HepG2 (cell line): ENCODE data around the gene AMZ2. TPM values are rescaled to one million over a fixed set of nuclear protein-coding genes. Genes with fewer than 3 reads are reported as not detected.

ENCODE experiments used
- BCL6 ChIP-seq: IDR thresholded peaks from 2 replicates; pipeline ENCODE4 v1.6.1; 2016; ENCODE audit warnings: missing genetic modification reagents, missing compliant biosample characterization
- CREB1 ChIP-seq, 2 experiments: fragments of 450-650 bp in 1 of 2; IDR thresholded peaks; 2 replicates each; pipeline ENCODE4 v1.6.1; 2016 to 2017; ENCODE audit warnings: control low read depth in 1 of 2, mild to moderate bottlenecking in 1 of 2, missing compliant biosample characterization in 1 of 2, missing genetic modification characterization in 1 of 2
- EHMT2 ChIP-seq: fragments of 200-600 bp; sonication (generic); IDR thresholded peaks from 2 replicates; pipeline ENCODE4 v1.7.0; 2017; ENCODE audit warnings: antibody characterized with exemption, low read depth, low read length, borderline replicate concordance
- HOXA7 ChIP-seq: sonication (generic); formaldehyde crosslinking; IDR thresholded peaks from 2 replicates; pipeline ENCODE4 v1.8.1; 2022; ENCODE audit warnings: mild to moderate bottlenecking, missing genetic modification reagents, moderate library complexity
- REXO4 ChIP-seq: sonication (generic); formaldehyde crosslinking; IDR thresholded peaks from 2 replicates; pipeline ENCODE4 v1.8.0; 2022; ENCODE audit warnings: missing genetic modification reagents, mild to moderate bottlenecking, borderline replicate concordance
- YEATS4 ChIP-seq: sonication (generic); formaldehyde crosslinking; IDR thresholded peaks from 2 replicates; pipeline ENCODE4 v1.4.0; 2020; ENCODE audit warnings: missing genetic modification reagents, borderline replicate concordance
- ZFP90 ChIP-seq: sonication (generic); formaldehyde crosslinking; IDR thresholded peaks from 2 replicates; pipeline ENCODE4 v1.8.0; 2022; ENCODE audit warnings: missing genetic modification reagents, mild to moderate bottlenecking, inconsistent platforms, borderline replicate concordance
- ZNF446 ChIP-seq: sonication (generic); formaldehyde crosslinking; IDR thresholded peaks from 2 replicates; pipeline ENCODE4 v1.5.0; 2020; ENCODE audit warnings: mild to moderate bottlenecking, missing genetic modification reagents
- ZNF614 ChIP-seq: IDR thresholded peaks from 2 replicates; pipeline ENCODE4 v1.6.1; 2018; ENCODE audit warnings: missing biosample characterization, missing genetic modification reagents, inconsistent platforms, borderline replicate concordance
- polyA plus RNA-seq, 8 experiments: library from polyadenylated mRNA; depleted of rRNA in 3 of 8; stranded (reverse) in 7 of 8; unstranded in 1 of 8; fragments of >200 nt; fragmentation: Illumina TruSeq in 4 of 8; extraction: Trizol in 4 of 8; gene quantifications; 2 replicates each; pipeline versions ENCODE4 v1.2.1 to v1.2.3, GENCODE V29; 2011 to 2016; ENCODE audit warnings: low read depth in 4 of 8, missing spikeins in 1 of 8, mixed read lengths in 1 of 8; ENCODE audit not compliant: insufficient read depth in 1 of 8
- total RNA-seq, 5 experiments: library from RNA; depleted of rRNA; stranded (reverse); fragments of >200 nt; fragmentation: Illumina TruSeq; extraction: Trizol; gene quantifications; 2 replicates each; pipeline ENCODE4 v1.2.3, GENCODE V29; 2016; ENCODE audit warnings: low read depth in 1 of 5
- TF ChIP-seq, protein P1 (sequence below): sonication (generic); formaldehyde crosslinking; IDR thresholded peaks from 2 replicates; pipeline ENCODE4 v1.5.1; 2020; ENCODE audit warnings: missing genetic modification reagents, mild to moderate bottlenecking, borderline replicate concordance
- TF ChIP-seq, protein P2 (sequence below): sonication (generic); formaldehyde crosslinking; IDR thresholded peaks from 2 replicates; pipeline ENCODE4 v1.4.0; 2020; ENCODE audit warnings: missing genetic modification reagents, borderline replicate concordance
- TF ChIP-seq, protein P3 (sequence below): sonication (generic); IDR thresholded peaks from 2 replicates; pipeline ENCODE4 v1.6.1; 2016; ENCODE audit warnings: low read depth, borderline replicate concordance
- TF ChIP-seq, protein P4 (sequence below), 2 experiments: sonication (generic) in 1 of 2; formaldehyde crosslinking in 1 of 2; IDR thresholded peaks; 2 replicates each; pipeline versions ENCODE4 v1.4.0 to v1.6.1; 2016 to 2020; ENCODE audit warnings: borderline replicate concordance in 1 of 2, low read depth in 1 of 2, mild to moderate bottlenecking in 1 of 2, missing genetic modification reagents in 1 of 2
- TF ChIP-seq, protein P5 (sequence below): IDR thresholded peaks from 2 replicates; pipeline ENCODE4 v1.6.1; 2016; ENCODE audit warnings: missing genetic modification reagents, missing compliant biosample characterization
- TF ChIP-seq, protein P6 (sequence below): sonication (generic); formaldehyde crosslinking; IDR thresholded peaks from 2 replicates; pipeline ENCODE4 v1.4.0; 2020; ENCODE audit warnings: missing genetic modification reagents

The AMZ2 gene
- total and polyA plus RNA-seq, 2 of the 13 experiments (the other 11 are each of a cell fraction or from before 2014, with no cell fraction given) = 86.9 to 90.2 TPM

DNA sequence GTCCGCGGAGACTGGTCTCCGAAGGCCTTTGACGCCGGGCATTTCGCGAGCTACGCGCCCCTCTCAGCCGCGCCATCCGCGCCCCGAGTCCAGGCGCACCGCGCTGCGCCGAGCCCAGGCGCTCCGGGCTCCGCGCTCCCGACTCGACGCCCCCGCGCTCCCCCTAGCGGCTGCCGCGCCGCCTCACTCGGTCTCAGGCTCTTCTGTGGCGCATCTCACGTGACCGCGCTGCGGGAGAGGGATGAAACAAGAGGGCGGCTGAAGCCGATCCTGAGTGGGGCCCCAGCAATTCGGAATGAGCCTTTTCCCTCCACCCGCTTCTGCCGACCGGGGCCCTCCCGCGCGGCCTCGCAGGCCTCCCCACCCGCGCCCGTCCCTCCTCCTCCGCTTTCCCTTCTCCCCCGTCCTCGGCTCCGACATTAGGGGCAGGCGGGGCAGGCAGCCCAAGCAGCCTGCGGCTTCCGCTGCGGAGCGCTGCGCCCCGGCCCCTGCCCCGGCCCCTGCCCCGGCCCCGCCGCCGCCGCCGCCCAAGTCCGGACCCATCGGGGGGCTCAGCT is 42.5 kb upstream of the AMZ2 start (continued):
- TF ChIP-seq, protein P1, sequence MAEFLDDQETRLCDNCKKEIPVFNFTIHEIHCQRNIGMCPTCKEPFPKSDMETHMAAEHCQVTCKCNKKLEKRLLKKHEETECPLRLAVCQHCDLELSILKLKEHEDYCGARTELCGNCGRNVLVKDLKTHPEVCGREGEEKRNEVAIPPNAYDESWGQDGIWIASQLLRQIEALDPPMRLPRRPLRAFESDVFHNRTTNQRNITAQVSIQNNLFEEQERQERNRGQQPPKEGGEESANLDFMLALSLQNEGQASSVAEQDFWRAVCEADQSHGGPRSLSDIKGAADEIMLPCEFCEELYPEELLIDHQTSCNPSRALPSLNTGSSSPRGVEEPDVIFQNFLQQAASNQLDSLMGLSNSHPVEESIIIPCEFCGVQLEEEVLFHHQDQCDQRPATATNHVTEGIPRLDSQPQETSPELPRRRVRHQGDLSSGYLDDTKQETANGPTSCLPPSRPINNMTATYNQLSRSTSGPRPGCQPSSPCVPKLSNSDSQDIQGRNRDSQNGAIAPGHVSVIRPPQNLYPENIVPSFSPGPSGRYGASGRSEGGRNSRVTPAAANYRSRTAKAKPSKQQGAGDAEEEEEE (CRISPR knock-in tag) = no peak
- TF ChIP-seq, protein P2, sequence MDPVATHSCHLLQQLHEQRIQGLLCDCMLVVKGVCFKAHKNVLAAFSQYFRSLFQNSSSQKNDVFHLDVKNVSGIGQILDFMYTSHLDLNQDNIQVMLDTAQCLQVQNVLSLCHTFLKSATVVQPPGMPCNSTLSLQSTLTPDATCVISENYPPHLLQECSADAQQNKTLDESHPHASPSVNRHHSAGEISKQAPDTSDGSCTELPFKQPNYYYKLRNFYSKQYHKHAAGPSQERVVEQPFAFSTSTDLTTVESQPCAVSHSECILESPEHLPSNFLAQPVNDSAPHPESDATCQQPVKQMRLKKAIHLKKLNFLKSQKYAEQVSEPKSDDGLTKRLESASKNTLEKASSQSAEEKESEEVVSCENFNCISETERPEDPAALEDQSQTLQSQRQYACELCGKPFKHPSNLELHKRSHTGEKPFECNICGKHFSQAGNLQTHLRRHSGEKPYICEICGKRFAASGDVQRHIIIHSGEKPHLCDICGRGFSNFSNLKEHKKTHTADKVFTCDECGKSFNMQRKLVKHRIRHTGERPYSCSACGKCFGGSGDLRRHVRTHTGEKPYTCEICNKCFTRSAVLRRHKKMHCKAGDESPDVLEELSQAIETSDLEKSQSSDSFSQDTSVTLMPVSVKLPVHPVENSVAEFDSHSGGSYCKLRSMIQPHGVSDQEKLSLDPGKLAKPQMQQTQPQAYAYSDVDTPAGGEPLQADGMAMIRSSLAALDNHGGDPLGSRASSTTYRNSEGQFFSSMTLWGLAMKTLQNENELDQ = peak; percentile 87; the same call in 1 of the 2 replicates
- TF ChIP-seq ZNF446 (CRISPR knock-in tag) = no peak
- TF ChIP-seq ZFP90 (CRISPR knock-in tag) = no peak; the same call in 1 of the 2 replicates
- TF ChIP-seq, protein P3, sequence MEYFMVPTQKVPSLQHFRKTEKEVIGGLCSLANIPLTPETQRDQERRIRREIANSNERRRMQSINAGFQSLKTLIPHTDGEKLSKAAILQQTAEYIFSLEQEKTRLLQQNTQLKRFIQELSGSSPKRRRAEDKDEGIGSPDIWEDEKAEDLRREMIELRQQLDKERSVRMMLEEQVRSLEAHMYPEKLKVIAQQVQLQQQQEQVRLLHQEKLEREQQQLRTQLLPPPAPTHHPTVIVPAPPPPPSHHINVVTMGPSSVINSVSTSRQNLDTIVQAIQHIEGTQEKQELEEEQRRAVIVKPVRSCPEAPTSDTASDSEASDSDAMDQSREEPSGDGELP = no peak
- TF ChIP-seq HOXA7 (CRISPR knock-in tag) = no peak
- TF ChIP-seq, protein P4, sequence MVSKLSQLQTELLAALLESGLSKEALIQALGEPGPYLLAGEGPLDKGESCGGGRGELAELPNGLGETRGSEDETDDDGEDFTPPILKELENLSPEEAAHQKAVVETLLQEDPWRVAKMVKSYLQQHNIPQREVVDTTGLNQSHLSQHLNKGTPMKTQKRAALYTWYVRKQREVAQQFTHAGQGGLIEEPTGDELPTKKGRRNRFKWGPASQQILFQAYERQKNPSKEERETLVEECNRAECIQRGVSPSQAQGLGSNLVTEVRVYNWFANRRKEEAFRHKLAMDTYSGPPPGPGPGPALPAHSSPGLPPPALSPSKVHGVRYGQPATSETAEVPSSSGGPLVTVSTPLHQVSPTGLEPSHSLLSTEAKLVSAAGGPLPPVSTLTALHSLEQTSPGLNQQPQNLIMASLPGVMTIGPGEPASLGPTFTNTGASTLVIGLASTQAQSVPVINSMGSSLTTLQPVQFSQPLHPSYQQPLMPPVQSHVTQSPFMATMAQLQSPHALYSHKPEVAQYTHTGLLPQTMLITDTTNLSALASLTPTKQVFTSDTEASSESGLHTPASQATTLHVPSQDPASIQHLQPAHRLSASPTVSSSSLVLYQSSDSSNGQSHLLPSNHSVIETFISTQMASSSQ (IDR thresholded peaks at IDR 0.05; ENCODE audit: low read depth) = no peak
- TF ChIP-seq, protein P4 (CRISPR knock-in tag; IDR thresholded peaks at IDR 0.05; ENCODE audit: borderline replicate concordance) = 0 out of 2 replicates have a peak, but pooled peaks have one; percentile 49
- TF ChIP-seq EHMT2 = no peak
- TF ChIP-seq BCL6 (CRISPR knock-in tag) = peak; percentile 64
- TF ChIP-seq, protein P5, sequence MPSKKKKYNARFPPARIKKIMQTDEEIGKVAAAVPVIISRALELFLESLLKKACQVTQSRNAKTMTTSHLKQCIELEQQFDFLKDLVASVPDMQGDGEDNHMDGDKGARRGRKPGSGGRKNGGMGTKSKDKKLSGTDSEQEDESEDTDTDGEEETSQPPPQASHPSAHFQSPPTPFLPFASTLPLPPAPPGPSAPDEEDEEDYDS (CRISPR knock-in tag) = peak; percentile 64; the same call in 1 of the 2 replicates
- TF ChIP-seq REXO4 (CRISPR knock-in tag) = 0 out of 2 replicates have a peak, but pooled peaks have one; percentile 59
- TF ChIP-seq CREB1 (IDR thresholded peaks at IDR 0.05) = no peak
- TF ChIP-seq CREB1 (CRISPR knock-in tag; IDR thresholded peaks at IDR 0.05) = no peak
- TF ChIP-seq ZNF614 (CRISPR knock-in tag) = peak; percentile 58; the same call in 1 of the 2 replicates
- peak; percentile 87 for TF ChIP-seq YEATS4 (CRISPR knock-in tag)
- TF ChIP-seq, protein P6, sequence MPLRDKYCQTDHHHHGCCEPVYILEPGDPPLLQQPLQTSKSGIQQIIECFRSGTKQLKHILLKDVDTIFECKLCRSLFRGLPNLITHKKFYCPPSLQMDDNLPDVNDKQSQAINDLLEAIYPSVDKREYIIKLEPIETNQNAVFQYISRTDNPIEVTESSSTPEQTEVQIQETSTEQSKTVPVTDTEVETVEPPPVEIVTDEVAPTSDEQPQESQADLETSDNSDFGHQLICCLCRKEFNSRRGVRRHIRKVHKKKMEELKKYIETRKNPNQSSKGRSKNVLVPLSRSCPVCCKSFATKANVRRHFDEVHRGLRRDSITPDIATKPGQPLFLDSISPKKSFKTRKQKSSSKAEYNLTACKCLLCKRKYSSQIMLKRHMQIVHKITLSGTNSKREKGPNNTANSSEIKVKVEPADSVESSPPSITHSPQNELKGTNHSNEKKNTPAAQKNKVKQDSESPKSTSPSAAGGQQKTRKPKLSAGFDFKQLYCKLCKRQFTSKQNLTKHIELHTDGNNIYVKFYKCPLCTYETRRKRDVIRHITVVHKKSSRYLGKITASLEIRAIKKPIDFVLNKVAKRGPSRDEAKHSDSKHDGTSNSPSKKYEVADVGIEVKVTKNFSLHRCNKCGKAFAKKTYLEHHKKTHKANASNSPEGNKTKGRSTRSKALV (CRISPR knock-in tag) = peak; percentile 99
